IMR-90 (cell line): ENCODE measurements around the gene ADRA2C. TPM values are rescaled to one million over a fixed set of nuclear protein-coding genes. Genes with fewer than 3 reads are reported as not detected.

Source experiments
- ATAC-seq: fragments of 200-7000 bp; cut with Tn5 transposase; 2 replicates; pipeline ENCODE4 v1.9.1; 2020; ENCODE audit warnings: low read depth, mild to moderate bottlenecking, moderate library complexity
- BruUV-seq: library from RNA; stranded (reverse); fragments of 400-500 nt; replicated peaks from 2 replicates; lab custom pipeline; 2021; lab: Mats Ljungman, UMichigan
- CTCF ChIA-PET: fragments of 300-600 bp; formaldehyde crosslinking; extraction: SDS; loops from one replicate; lab custom pipeline; 2021; ENCODE audit warnings: antibody characterized with exemption; lab: Yijun Ruan, JAX
- POLR2A ChIA-PET: fragments of 300-600 bp; sonication (Branson Sonifier 250); formaldehyde crosslinking; loops from one replicate; lab custom pipeline; 2022; ENCODE audit warnings: antibody characterized with exemption; ENCODE audit not compliant: unreplicated experiment; lab: Charles Lee
- DNase-seq: peaks from one replicate; pipeline ENCODE4 v3.0.0; 2013
- H2AFZ ChIP-seq: replicated peaks from 2 replicates; pipeline ENCODE3; 2013; ENCODE audit warnings: low read length, mild to moderate bottlenecking; ENCODE audit not compliant: poor library complexity
- H2AK5ac ChIP-seq: 2 replicates; pipeline ENCODE4 v1.6.1; 2013; ENCODE audit warnings: low read depth, low read length, inconsistent platforms
- H2AK9ac ChIP-seq: replicated peaks from 2 replicates; pipeline ENCODE3; 2013; ENCODE audit warnings: mild to moderate bottlenecking, low read depth, low read length, moderate library complexity; ENCODE audit not compliant: poor library complexity
- H2BK120ac ChIP-seq: 2 replicates; pipeline ENCODE4 v1.6.1; 2013; ENCODE audit warnings: low read depth, low read length, inconsistent platforms
- H2BK15ac ChIP-seq: 3 replicates; pipeline ENCODE4 v1.6.1; 2013; ENCODE audit warnings: low read depth, low read length, inconsistent platforms
- H2BK20ac ChIP-seq: 2 replicates; pipeline ENCODE4 v1.6.1; 2013; ENCODE audit warnings: low read depth, mild to moderate bottlenecking, inconsistent platforms, low read length, moderate library complexity
- H2BK5ac ChIP-seq: 2 replicates; pipeline ENCODE4 v1.6.1; 2013; ENCODE audit warnings: mild to moderate bottlenecking, low read depth, low read length, inconsistent platforms; ENCODE audit not compliant: poor library complexity, severe bottlenecking
- H3K14ac ChIP-seq: replicated peaks from 2 replicates; pipeline ENCODE4 v1.6.1; 2013; ENCODE audit warnings: low read depth, low read length, inconsistent platforms
- H3K18ac ChIP-seq: 2 replicates; pipeline ENCODE4 v1.6.1; 2013; ENCODE audit warnings: low read depth, low read length, control low read depth
- H3K23ac ChIP-seq: 2 replicates; pipeline ENCODE4 v1.6.1; 2013; ENCODE audit warnings: low read depth, low read length, inconsistent platforms
- H3K27ac ChIP-seq: 2 replicates; pipeline ENCODE4 v1.5.1; 2013; ENCODE audit warnings: mild to moderate bottlenecking, control low read depth, low read length; ENCODE audit not compliant: insufficient read depth
- H3K27me3 ChIP-seq: 2 replicates; pipeline ENCODE4 v1.6.1; 2013; ENCODE audit warnings: low read length; ENCODE audit not compliant: control insufficient read depth, insufficient read depth
- H3K36me3 ChIP-seq: 2 replicates; pipeline ENCODE4 v1.6.1; 2013; ENCODE audit warnings: low read length, mixed read lengths; ENCODE audit not compliant: control insufficient read depth, insufficient read depth
- H3K4ac ChIP-seq: 2 replicates; pipeline ENCODE4 v1.6.1; 2013; ENCODE audit warnings: low read depth, low read length, inconsistent platforms
- H3K4me1 ChIP-seq: 2 replicates; pipeline ENCODE4 v1.6.1; 2013; ENCODE audit warnings: low read length, mixed read lengths; ENCODE audit not compliant: control insufficient read depth, insufficient read depth
- H3K4me2 ChIP-seq: 2 replicates; pipeline ENCODE4 v1.6.1; 2013; ENCODE audit warnings: low read depth, mild to moderate bottlenecking, control low read depth, low read length, moderate library complexity
- H3K4me3 ChIP-seq: 2 replicates; pipeline ENCODE4 v1.5.1; 2013; ENCODE audit warnings: low read depth, mild to moderate bottlenecking, control low read depth, low read length, moderate library complexity; ENCODE audit not compliant: insufficient read depth
- H3K56ac ChIP-seq: 2 replicates; pipeline ENCODE4 v1.6.1; 2013; ENCODE audit warnings: low read length, inconsistent platforms; ENCODE audit not compliant: insufficient read depth; ENCODE audit errors: extremely low read depth
- H3K79me1 ChIP-seq, 2 experiments: 2 replicates each; pipeline ENCODE4 v1.6.1; 2013; ENCODE audit warnings: low read length in 2 of 2, inconsistent platforms in 1 of 2, low read depth in 1 of 2
- H3K9ac ChIP-seq: 2 replicates; pipeline ENCODE4 v1.6.1; 2013; ENCODE audit warnings: low read depth, low read length, control low read depth
- H3K9me1 ChIP-seq: 2 replicates; pipeline ENCODE4 v1.6.1; 2013; ENCODE audit warnings: low read length, inconsistent platforms; ENCODE audit not compliant: insufficient read depth
- H3K9me3 ChIP-seq: 2 replicates; pipeline ENCODE4 v1.6.1; 2013; ENCODE audit warnings: low read length; ENCODE audit not compliant: control insufficient read depth, insufficient read depth
- H4K20me1 ChIP-seq: 2 replicates; pipeline ENCODE4 v1.6.1; 2013; ENCODE audit warnings: low read length, inconsistent platforms; ENCODE audit not compliant: insufficient read depth
- H4K5ac ChIP-seq: 2 replicates; pipeline ENCODE4 v1.6.1; 2013; ENCODE audit warnings: mild to moderate bottlenecking, low read depth, low read length, control low read depth
- H4K8ac ChIP-seq, 2 experiments: 2 replicates each; pipeline ENCODE4 v1.6.1; 2013; ENCODE audit warnings: low read depth in 2 of 2, low read length in 2 of 2, control low read depth in 1 of 2, inconsistent platforms in 1 of 2
- H4K91ac ChIP-seq: 2 replicates; pipeline ENCODE4 v1.6.1; 2013; ENCODE audit warnings: low read depth, low read length, inconsistent platforms; ENCODE audit not compliant: insufficient read depth
- BHLHE40 ChIP-seq: fragments of 150-350 bp; IDR thresholded peaks from 2 replicates; pipeline ENCODE4 v1.6.1; 2016; ENCODE audit warnings: mild to moderate bottlenecking, low read depth, low read length
- CEBPB ChIP-seq: IDR thresholded peaks from 2 replicates; pipeline ENCODE4 v1.6.1; 2012; ENCODE audit warnings: low read depth, low read length, improper control_type of control experiment
- CHD1 ChIP-seq: IDR thresholded peaks from 2 replicates; pipeline ENCODE4 v1.6.1; 2012; ENCODE audit warnings: low read depth, low read length, improper control_type of control experiment
- FOS ChIP-seq: fragments of 150-350 bp; IDR thresholded peaks from 2 replicates; pipeline ENCODE4 v1.6.1; 2016; ENCODE audit warnings: low read depth, low read length
- MAFK ChIP-seq: IDR thresholded peaks from 2 replicates; pipeline ENCODE4 v1.6.1; 2012; ENCODE audit warnings: low read depth, low read length, improper control_type of control experiment
- MAZ ChIP-seq: IDR thresholded peaks from 2 replicates; pipeline ENCODE4 v1.6.1; 2012; ENCODE audit warnings: low read depth, mild to moderate bottlenecking, low read length, improper control_type of control experiment, moderate library complexity, borderline replicate concordance
- MXI1 ChIP-seq: IDR thresholded peaks from 2 replicates; pipeline ENCODE4 v1.6.1; 2012; ENCODE audit warnings: low read depth, mild to moderate bottlenecking, low read length, moderate library complexity, borderline replicate concordance
- NFE2L2 ChIP-seq: fragments of 150-350 bp; IDR thresholded peaks from 2 replicates; pipeline ENCODE4 v1.6.1; 2016; ENCODE audit warnings: low read depth, mild to moderate bottlenecking, low read length
- POLR2A ChIP-seq: IDR thresholded peaks from 2 replicates; pipeline ENCODE4 v1.6.1; 2012; ENCODE audit warnings: mild to moderate bottlenecking, low read depth, low read length
- RAD21 ChIP-seq: IDR thresholded peaks from 2 replicates; pipeline ENCODE4 v1.6.1; 2012; ENCODE audit warnings: low read length, improper control_type of control experiment
- RCOR1 ChIP-seq: IDR thresholded peaks from 2 replicates; pipeline ENCODE4 v1.6.1; 2012; ENCODE audit warnings: mild to moderate bottlenecking, low read length, improper control_type of control experiment; ENCODE audit not compliant: insufficient replicate concordance
- RFX5 ChIP-seq: IDR thresholded peaks from 2 replicates; pipeline ENCODE4 v1.8.0; 2012; ENCODE audit warnings: low read depth, mild to moderate bottlenecking, low read length, moderate library complexity
- SMC3 ChIP-seq: fragments of 150-350 bp; IDR thresholded peaks from 2 replicates; pipeline ENCODE4 v1.6.1; 2016; ENCODE audit warnings: low read depth, mild to moderate bottlenecking, antibody characterized with exemption, low read length, moderate library complexity
- WGBS, 2 experiments: methylation state at CpG; one replicate each; pipeline versions ENCODE4 v1.1.5 to v1.1.7; 2013; ENCODE audit warnings: missing lambda C conversion rate in 2 of 2; ENCODE audit not compliant: insufficient read length in 1 of 2; ENCODE audit errors: extremely low coverage in 2 of 2; 5-methylcytosine and 5-hydroxymethylcytosine counted together
- dilution Hi-C: fragments of 300-500 bp; cut with HindIII; formaldehyde crosslinking; loops from one replicate; pipeline ENCODE4 v1.14.3; 2018; ENCODE audit warnings: low sequenced_read_pairs; ENCODE audit not compliant: unreplicated experiment
- in situ Hi-C: fragments of 300-500 bp; cut with MboI; formaldehyde crosslinking; loops from 3 replicates; pipeline ENCODE4 v1.14.3; 2019; ENCODE audit warnings: low sequenced_read_pairs, inconsistent platforms, mixed read lengths
- intact Hi-C: fragments of 100-400 bp; cut with micrococcal nuclease; formaldehyde crosslinking; loops from 2 replicates; pipeline ENCODE4 v1.10.0; 2022
- polyA plus RNA-seq, 3 experiments: library from polyadenylated mRNA; depleted of rRNA; stranded (reverse); fragments of >200 nt; gene quantifications; 2 replicates each; pipeline ENCODE4 v1.2.3, GENCODE V29; 2012; ENCODE audit warnings: low replicate concordance in 1 of 3
- total RNA-seq: library from RNA; depleted of rRNA; stranded (reverse); fragments of >200 nt; gene quantifications from 2 replicates; pipeline ENCODE4 v1.2.3, GENCODE V29; 2012
- TF ChIP-seq, protein P1 (sequence below): fragments of 150-350 bp; IDR thresholded peaks from 2 replicates; pipeline ENCODE4 v1.6.1; 2017; ENCODE audit warnings: mild to moderate bottlenecking, antibody characterized with exemption, low read length, low read depth
- TF ChIP-seq, protein P2 (sequence below): fragments of 150-350 bp; IDR thresholded peaks from 2 replicates; pipeline ENCODE4 v1.6.1; 2016; ENCODE audit warnings: low read depth, mild to moderate bottlenecking, low read length, moderate library complexity, borderline replicate concordance
- TF ChIP-seq, protein P3 (sequence below): conservative IDR thresholded peaks from 2 replicates; pipeline ENCODE4 v1.5.1; 2012; ENCODE audit warnings: mild to moderate bottlenecking, low read depth, low read length, improper control_type of control experiment

Gene ADRA2C
- total and polyA plus RNA-seq, 2 of the 4 experiments (the other 2 are of a cell fraction), result under 0.01 to 0.14 TPM

DNA sequence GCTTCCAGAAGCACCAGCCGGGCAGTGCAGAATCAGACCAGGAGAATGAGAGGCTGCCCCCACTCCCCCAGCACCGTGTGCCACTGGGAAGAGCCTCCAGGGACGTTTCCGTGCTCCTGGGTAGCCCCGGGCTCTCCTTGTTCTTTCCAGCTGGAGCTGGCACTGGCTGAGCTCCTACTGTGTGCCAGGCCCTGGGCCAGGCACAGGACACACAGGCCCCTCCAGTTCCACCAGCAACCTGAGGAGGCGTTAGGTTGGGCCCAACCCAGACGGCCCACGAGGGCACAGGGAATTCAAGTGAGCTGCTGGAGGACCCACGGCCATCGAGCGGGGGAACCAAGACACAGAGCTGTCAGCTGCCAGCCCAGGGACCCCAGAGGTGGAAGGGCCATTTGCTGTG, 15.9 kb upstream of the ADRA2C start:
- Histone ChIP-seq H3K14ac (no peak overlapping the region), H4K20me1 (no peaks in the 10 kb centered on the region), H3K36me3 (no peaks in the 10 kb centered on the region), H2AFZ (no peak overlapping the region), H2BK5ac (no peak overlapping the region), H2BK120ac (no peak overlapping the region), H3K79me1 (no peaks in the 10 kb centered on the region), H3K4me1 (no peaks in the 10 kb centered on the region), H3K9ac (no peak overlapping the region), H3K9me1 (no peaks in the 10 kb centered on the region), H3K9me3 (no peaks in the 10 kb centered on the region), H3K27me3 (peaks cover 56% of the 10 kb centered on the region), H2AK5ac (no peak overlapping the region), H3K4me2 (no peak overlapping the region), H3K56ac (no peak overlapping the region), H3K27ac (no peak overlapping the region), H3K18ac (no peak overlapping the region), H4K91ac (no peak overlapping the region), H3K4ac (no peak overlapping the region), H3K4me3 (no peak overlapping the region), H3K23ac (no peak overlapping the region), H4K5ac (no peak overlapping the region), H2AK9ac (peak overlapping the region; percentile 28), H2BK15ac (no peak overlapping the region), H2BK20ac (no peak overlapping the region), H4K8ac (no peak overlapping the region)
- in situ Hi-C loops (no loop called here), intact Hi-C loops (no loop called here), dilution Hi-C loops (no loop called here)
- CTCF ChIA-PET, result no interaction called here
- BruUV-seq, result no TSS peak
- ATAC-seq, result no peak
- POLR2A ChIA-PET, result no interaction called here
- no peak for DNase-seq
- WGBS, 2 experiments, result 57% methylated on average over 6 of the region's 11 CpGs; no CpG with 5 or more reads in 1 of the 2 experiments
- TF ChIP-seq NFE2L2, result no peak
- TF ChIP-seq CHD1, result no peak
- TF ChIP-seq, protein P1, sequence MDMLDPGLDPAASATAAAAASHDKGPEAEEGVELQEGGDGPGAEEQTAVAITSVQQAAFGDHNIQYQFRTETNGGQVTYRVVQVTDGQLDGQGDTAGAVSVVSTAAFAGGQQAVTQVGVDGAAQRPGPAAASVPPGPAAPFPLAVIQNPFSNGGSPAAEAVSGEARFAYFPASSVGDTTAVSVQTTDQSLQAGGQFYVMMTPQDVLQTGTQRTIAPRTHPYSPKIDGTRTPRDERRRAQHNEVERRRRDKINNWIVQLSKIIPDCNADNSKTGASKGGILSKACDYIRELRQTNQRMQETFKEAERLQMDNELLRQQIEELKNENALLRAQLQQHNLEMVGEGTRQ, result no peak
- TF ChIP-seq MAFK, result no peak
- TF ChIP-seq MXI1, result no peak
- no peak for TF ChIP-seq SMC3
- no peak for TF ChIP-seq CEBPB
- TF ChIP-seq RFX5, result no peak
- no peak for TF ChIP-seq RAD21
- TF ChIP-seq FOS, result no peak
- TF ChIP-seq, protein P2, sequence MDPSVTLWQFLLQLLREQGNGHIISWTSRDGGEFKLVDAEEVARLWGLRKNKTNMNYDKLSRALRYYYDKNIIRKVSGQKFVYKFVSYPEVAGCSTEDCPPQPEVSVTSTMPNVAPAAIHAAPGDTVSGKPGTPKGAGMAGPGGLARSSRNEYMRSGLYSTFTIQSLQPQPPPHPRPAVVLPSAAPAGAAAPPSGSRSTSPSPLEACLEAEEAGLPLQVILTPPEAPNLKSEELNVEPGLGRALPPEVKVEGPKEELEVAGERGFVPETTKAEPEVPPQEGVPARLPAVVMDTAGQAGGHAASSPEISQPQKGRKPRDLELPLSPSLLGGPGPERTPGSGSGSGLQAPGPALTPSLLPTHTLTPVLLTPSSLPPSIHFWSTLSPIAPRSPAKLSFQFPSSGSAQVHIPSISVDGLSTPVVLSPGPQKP, result no peak
- no peak for TF ChIP-seq RCOR1
- no peak for TF ChIP-seq MAZ
- TF ChIP-seq, protein P3, sequence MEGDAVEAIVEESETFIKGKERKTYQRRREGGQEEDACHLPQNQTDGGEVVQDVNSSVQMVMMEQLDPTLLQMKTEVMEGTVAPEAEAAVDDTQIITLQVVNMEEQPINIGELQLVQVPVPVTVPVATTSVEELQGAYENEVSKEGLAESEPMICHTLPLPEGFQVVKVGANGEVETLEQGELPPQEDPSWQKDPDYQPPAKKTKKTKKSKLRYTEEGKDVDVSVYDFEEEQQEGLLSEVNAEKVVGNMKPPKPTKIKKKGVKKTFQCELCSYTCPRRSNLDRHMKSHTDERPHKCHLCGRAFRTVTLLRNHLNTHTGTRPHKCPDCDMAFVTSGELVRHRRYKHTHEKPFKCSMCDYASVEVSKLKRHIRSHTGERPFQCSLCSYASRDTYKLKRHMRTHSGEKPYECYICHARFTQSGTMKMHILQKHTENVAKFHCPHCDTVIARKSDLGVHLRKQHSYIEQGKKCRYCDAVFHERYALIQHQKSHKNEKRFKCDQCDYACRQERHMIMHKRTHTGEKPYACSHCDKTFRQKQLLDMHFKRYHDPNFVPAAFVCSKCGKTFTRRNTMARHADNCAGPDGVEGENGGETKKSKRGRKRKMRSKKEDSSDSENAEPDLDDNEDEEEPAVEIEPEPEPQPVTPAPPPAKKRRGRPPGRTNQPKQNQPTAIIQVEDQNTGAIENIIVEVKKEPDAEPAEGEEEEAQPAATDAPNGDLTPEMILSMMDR, result no peak
- TF ChIP-seq BHLHE40, result no peak
- TF ChIP-seq POLR2A, result no peak
